Measurements from ENCODE around the gene NEURL4.

NEURL4 gene

GRCh38 chr17:7292194-7292593 lies 36.9 kb downstream of the NEURL4 start:
- DNase-seq (no peak), ATAC-seq (ENCODE audit: insufficient read depth, low read depth) (no peak)
- 0 out of 2 replicates have a peak, but pooled peaks cover 4% of the 10 kb centered on the region for H4K20me1 ChIP-seq (ENCODE audit: insufficient read depth, low read length)
- H3K79me2 ChIP-seq (ENCODE audit: insufficient read depth, low read length) = no peaks in the 10 kb centered on the region
- no peaks in the 10 kb centered on the region for H3K9me3 ChIP-seq (ENCODE audit: insufficient read depth, low read length, severe bottlenecking)
- no peak overlapping the region for H3K9ac ChIP-seq (ENCODE audit: low read depth, low read length)
- H3K36me3 ChIP-seq (ENCODE audit: insufficient read depth, low read length) = no peaks in the 10 kb centered on the region
- H3K4me1 ChIP-seq (ENCODE audit: insufficient read depth, low read length) = peaks cover 16% of the 10 kb centered on the region
- peaks cover 43% of the 10 kb centered on the region for H3K27me3 ChIP-seq (ENCODE audit: insufficient read depth, low read length, poor library complexity)
- TF ChIP-seq, protein P1, sequence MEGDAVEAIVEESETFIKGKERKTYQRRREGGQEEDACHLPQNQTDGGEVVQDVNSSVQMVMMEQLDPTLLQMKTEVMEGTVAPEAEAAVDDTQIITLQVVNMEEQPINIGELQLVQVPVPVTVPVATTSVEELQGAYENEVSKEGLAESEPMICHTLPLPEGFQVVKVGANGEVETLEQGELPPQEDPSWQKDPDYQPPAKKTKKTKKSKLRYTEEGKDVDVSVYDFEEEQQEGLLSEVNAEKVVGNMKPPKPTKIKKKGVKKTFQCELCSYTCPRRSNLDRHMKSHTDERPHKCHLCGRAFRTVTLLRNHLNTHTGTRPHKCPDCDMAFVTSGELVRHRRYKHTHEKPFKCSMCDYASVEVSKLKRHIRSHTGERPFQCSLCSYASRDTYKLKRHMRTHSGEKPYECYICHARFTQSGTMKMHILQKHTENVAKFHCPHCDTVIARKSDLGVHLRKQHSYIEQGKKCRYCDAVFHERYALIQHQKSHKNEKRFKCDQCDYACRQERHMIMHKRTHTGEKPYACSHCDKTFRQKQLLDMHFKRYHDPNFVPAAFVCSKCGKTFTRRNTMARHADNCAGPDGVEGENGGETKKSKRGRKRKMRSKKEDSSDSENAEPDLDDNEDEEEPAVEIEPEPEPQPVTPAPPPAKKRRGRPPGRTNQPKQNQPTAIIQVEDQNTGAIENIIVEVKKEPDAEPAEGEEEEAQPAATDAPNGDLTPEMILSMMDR (IDR thresholded peaks at IDR 0.05; ENCODE audit: borderline replicate concordance, extremely low read depth, low read length, poor library complexity, severe bottlenecking) = no peak
- no peak for TF ChIP-seq EZH2 (IDR thresholded peaks at IDR 0.05; ENCODE audit: borderline replicate concordance, low read depth, low read length, severe bottlenecking)
- H3K27ac ChIP-seq (ENCODE audit: low read length) = no peak overlapping the region
- H2AFZ ChIP-seq (ENCODE audit: low read depth, low read length) = no peak overlapping the region
- no peak overlapping the region for H3K4me2 ChIP-seq (ENCODE audit: insufficient read depth, low read length)
- H3K4me3 ChIP-seq (ENCODE audit: low read depth in 1 of 2, low read length in 2 of 2) = no peak overlapping the region

DNA sequence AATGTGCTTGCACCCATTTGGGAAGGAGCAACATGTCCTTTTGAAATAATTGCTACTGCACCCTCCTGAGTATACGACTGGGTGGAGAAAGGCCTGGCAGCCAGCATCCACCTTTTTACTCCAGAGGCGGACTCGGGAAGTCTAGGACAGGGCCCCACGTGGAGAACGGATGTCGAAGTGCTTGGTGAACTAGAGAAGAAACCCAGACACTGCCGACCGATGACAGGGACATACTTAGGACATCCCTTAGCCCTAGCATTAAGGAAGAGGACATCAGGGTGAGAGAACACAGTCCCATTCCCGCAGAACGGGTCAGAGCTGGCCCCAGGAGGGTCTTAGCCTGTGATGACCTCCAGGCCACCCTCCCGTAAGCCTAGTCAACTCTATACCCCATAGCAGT lies 38.5 kb downstream of the NEURL4 start:
- Histone ChIP-seq H4K20me1 (ENCODE audit: insufficient read depth, low read length) (0 out of 2 replicates have a peak, but pooled peaks cover 4% of the 10 kb centered on the region), H3K4me1 (ENCODE audit: insufficient read depth, low read length) (peaks cover 5% of the 10 kb centered on the region; the same call in 1 of the 2 replicates), H3K79me2 (ENCODE audit: insufficient read depth, low read length) (no peaks in the 10 kb centered on the region), H3K27ac (ENCODE audit: low read length) (no peak overlapping the region), H3K9ac (ENCODE audit: low read depth, low read length) (no peak overlapping the region), H3K4me2 (ENCODE audit: insufficient read depth, low read length) (no peak overlapping the region), H3K36me3 (ENCODE audit: insufficient read depth, low read length) (no peaks in the 10 kb centered on the region), H3K4me3 (ENCODE audit: low read depth in 1 of 2, low read length in 2 of 2) (no peak overlapping the region), H3K27me3 (ENCODE audit: insufficient read depth, low read length, poor library complexity) (peaks cover 39% of the 10 kb centered on the region), H2AFZ (ENCODE audit: low read depth, low read length) (no peak overlapping the region), H3K9me3 (ENCODE audit: insufficient read depth, low read length, severe bottlenecking) (no peaks in the 10 kb centered on the region)
- no peak for ATAC-seq (ENCODE audit: insufficient read depth, low read depth)
- DNase-seq = no peak
- no peak for TF ChIP-seq EZH2 (IDR thresholded peaks at IDR 0.05; ENCODE audit: borderline replicate concordance, low read depth, low read length, severe bottlenecking)
- TF ChIP-seq, protein P1 (IDR thresholded peaks at IDR 0.05; ENCODE audit: borderline replicate concordance, extremely low read depth, low read length, poor library complexity, severe bottlenecking) = no peak

- Histone ChIP-seq H2AFZ (ENCODE audit: low read depth, low read length) (no peak overlapping the region), H3K4me2 (ENCODE audit: insufficient read depth, low read length) (no peak overlapping the region), H3K79me2 (ENCODE audit: insufficient read depth, low read length) (no peaks in the 10 kb centered on the region), H4K20me1 (ENCODE audit: insufficient read depth, low read length) (0 out of 2 replicates have a peak, but pooled peaks cover 4% of the 10 kb centered on the region), H3K27me3 (ENCODE audit: insufficient read depth, low read length, poor library complexity) (peaks cover 35% of the 10 kb centered on the region), H3K4me3 (ENCODE audit: low read depth in 1 of 2, low read length in 2 of 2) (no peak overlapping the region), H3K27ac (ENCODE audit: low read length) (no peak overlapping the region), H3K9ac (ENCODE audit: low read depth, low read length) (no peak overlapping the region), H3K9me3 (ENCODE audit: insufficient read depth, low read length, severe bottlenecking) (no peaks in the 10 kb centered on the region), H3K36me3 (ENCODE audit: insufficient read depth, low read length) (no peaks in the 10 kb centered on the region), H3K4me1 (ENCODE audit: insufficient read depth, low read length) (0 out of 2 replicates have a peak, but pooled peaks cover 3% of the 10 kb centered on the region)
- TF ChIP-seq, protein P1 (IDR thresholded peaks at IDR 0.05; ENCODE audit: borderline replicate concordance, extremely low read depth, low read length, poor library complexity, severe bottlenecking) = no peak
- TF ChIP-seq EZH2 (IDR thresholded peaks at IDR 0.05; ENCODE audit: borderline replicate concordance, low read depth, low read length, severe bottlenecking) = no peak
- ATAC-seq (ENCODE audit: insufficient read depth, low read depth) (no peak), DNase-seq (no peak)
These were observed 39.0 kb downstream of the NEURL4 start for GRCh38 chr17:7290166-7290565.

Data from DND-41 (cell line).